Uterus (tissue), 2 donors: Measurements from ENCODE around the gene DCLK2.

ENCODE experiments used
- POLR2A ChIP-seq, 2 donors: fragments of 450-650 bp; IDR thresholded peaks; one replicate each; pipeline ENCODE4 v1.6.1; 2016; ENCODE audit warnings: antibody characterized with exemption in 2 of 2, mild to moderate bottlenecking in 1 of 2, moderate library complexity in 1 of 2
- TF ChIP-seq, protein P1 (sequence below), 4 experiments: fragments of 200-600 bp in 2 of 4; fragments of 450-650 bp in 2 of 4; sonication (generic) in 2 of 4; IDR thresholded peaks; one replicate each; pipeline ENCODE4 v1.5.1; 2016 to 2019; ENCODE audit warnings: antibody characterized with exemption in 4 of 4, mild to moderate bottlenecking in 2 of 4, moderate library complexity in 1 of 4

DNA sequence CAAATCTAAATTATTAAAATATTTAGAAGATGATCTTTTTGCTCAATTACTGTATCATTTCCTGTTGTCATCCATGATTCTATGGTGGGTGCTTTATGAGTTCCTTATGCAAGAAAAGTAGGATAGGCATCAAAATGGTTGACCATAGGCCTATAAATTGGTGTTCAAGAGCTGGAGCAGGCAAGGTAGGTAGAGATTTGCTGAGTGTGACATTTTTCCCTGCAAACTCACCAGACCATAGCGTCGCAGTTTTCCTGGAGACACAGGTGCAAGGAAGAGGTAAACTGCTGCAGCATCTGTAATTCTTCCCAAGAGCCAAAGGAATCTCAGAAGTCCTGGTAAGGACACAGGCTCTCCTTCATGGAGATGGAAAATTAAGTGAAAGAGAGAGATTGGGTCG, 33.7 kb upstream of the DCLK2 start:
- TF ChIP-seq, protein P1, sequence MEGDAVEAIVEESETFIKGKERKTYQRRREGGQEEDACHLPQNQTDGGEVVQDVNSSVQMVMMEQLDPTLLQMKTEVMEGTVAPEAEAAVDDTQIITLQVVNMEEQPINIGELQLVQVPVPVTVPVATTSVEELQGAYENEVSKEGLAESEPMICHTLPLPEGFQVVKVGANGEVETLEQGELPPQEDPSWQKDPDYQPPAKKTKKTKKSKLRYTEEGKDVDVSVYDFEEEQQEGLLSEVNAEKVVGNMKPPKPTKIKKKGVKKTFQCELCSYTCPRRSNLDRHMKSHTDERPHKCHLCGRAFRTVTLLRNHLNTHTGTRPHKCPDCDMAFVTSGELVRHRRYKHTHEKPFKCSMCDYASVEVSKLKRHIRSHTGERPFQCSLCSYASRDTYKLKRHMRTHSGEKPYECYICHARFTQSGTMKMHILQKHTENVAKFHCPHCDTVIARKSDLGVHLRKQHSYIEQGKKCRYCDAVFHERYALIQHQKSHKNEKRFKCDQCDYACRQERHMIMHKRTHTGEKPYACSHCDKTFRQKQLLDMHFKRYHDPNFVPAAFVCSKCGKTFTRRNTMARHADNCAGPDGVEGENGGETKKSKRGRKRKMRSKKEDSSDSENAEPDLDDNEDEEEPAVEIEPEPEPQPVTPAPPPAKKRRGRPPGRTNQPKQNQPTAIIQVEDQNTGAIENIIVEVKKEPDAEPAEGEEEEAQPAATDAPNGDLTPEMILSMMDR (IDR thresholded peaks at IDR 0.05), result no peak
- TF ChIP-seq POLR2A (IDR thresholded peaks at IDR 0.05), result no peak
